GM19023 (cell line): ENCODE measurements around the gene NPY4R.
"Not testable (repeated sequence)": the region's sequence is repeated elsewhere in the genome, so short reads cannot be mapped to it uniquely, and the experiment has no call there.

Experiments used
- ATAC-seq: cut with Tn5 transposase; IDR thresholded peaks from one replicate; pipeline ENCODE4 v1.9.1; 2021; ENCODE audit warnings: mild to moderate bottlenecking, moderate library complexity; ENCODE audit not compliant: unreplicated experiment

The NPY4R gene

DNA sequence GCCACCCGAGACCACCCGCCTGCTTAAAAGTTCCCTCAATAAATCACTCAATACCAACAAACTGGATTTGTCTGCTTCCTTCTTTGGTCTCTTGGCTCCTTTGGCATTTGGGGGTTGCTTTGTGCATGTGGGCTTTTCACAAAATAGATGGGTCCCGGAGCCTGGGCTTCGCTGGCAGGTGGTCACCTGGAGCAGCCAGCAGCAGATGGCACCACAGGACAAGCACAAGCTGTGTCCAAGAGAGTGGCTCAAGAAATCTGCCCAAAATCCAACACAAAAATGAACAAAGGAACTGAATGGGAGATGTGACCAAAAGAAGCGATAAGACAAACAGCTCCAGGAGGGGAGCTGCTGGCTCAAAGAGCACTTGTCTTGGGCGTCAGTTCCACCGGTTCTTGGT is 6.2 kb downstream of the NPY4R start:
- not testable (repeated sequence) for ATAC-seq

DNA sequence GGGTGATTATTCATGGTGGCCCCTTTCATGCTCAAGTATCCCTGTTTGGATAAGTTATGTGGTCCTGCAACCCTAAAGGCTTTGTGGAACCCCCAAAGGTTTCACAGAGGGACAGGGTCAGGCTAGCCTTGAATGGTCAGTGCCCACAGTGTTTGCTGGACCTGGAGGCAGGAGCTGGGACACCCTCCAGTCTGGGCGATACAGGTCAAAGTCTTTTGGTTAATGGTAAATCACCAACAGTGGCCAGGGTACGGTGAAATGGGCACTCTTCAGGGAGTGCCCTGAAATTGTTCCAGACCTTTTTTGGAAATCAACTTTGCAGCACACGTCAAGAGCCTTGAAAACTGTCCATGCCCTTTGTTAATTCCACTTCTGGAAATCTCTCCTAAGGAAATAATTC is 8.7 kb downstream of the NPY4R start:
- not testable (repeated sequence) for ATAC-seq

DNA sequence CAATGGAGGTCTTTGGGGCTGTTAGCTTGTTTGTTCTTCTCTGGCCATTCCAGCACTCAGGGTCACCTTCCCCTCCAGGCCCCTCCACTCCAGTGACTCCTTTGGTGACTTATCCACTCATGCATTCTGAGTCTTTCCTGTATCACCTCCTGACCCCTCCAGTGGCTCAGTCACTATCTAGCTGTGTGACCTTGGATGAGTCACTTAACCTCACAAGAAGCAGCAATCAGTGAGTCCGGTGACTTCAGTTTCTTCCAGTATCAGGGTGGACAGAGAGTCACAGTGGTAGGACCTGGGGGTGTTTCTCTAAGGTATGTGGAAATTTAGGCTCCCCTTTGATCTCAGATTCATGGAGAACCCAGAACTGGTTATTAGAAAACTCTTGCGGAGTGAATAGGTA is 9.8 kb downstream of the NPY4R start:
- ATAC-seq = not testable (repeated sequence)

DNA sequence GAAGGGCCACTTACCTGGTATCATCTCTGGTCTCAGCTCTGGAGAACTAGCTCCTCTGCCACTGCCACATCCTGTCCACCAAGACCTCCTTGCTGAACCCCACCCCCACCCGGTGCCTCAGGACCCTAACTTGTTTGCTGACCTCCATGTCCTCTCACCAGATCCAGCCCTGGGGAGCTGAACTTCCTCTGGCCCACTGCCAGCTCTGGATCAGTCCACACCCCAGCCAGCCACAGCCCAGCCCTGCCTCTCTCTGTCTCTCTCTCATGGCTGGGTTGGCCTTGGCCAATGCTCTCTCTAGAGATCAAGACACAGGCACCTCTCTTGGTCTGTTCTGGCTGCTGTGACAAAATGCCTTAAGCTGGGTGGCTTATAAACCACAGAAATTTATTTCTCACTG is 14.4 kb downstream of the NPY4R start:
- ATAC-seq = not testable (repeated sequence)

DNA sequence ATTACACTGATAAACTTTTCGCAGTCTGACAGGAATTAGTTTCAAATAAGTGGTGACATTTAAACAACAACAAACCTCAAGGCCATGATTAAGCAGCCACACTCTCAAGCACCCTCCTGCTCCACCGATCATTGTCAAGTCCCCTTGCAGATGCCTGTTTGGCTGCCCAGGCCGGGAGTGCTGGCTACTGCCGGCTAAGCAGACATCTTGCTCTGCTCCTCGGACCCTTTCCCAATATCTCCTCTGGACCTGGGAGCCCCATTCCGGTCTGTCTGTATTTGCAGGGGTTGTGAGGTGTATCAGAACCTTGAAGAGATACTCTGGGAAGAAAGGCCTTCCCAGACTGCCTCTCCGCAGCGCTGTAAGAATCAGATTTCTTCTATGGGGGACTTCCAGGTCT is 14.9 kb downstream of the NPY4R start:
- not testable (repeated sequence) for ATAC-seq

DNA sequence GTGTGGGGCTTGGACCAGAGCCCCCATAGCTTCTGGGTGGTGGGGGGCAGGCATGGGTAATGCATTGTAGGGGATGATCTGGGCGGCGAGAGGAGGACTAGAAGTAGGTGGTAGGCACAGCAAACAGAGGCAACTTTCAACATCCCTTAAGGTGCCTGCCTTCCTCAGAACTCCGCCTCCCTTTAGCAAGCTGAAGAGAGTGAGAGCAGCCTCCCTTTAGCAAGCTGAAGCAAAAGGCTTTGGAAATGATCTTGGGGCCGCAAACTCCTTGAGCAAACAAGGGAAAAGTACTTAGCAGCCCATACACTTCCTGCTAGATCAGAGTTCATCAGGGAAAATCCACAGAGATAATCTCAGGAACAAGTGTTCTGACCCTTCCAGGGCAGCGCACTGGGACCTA is 18.3 kb downstream of the NPY4R start:
- ATAC-seq = not testable (repeated sequence)

DNA sequence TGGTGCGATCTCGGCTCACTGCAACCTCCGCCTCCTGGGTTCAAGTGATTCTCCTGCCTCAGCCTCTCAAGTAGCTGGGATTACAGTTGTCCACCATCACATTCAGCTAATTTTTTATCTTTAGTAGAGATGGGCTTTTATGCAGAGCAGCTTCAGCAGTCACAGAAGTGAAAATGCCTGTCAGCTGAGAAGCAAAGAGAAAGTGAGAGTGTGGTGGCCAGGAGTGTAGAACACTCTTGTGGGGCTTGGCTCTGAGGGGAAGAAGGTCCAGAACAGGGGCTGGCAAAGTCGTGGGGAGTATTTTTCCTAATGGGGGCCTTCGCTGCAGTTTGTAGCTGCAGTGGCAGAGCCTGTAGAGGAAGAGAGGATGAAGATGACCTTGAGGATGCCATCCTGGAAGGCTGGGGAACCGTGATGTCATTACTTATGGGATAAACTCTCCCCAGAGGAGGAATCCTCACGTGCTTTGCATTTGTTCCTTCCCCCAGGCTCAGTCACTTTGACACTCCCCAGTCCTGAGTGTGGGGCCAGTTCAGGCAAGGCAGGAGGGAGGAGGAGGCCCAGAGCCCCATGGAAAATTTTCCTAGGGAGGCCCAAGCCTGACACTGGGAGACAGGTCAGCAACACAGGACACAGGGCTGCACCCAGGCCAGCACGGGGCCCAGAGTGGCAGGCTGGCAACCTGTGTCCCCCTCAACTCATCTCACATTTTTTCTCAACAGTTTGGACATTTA is 20.2 kb downstream of the NPY4R start:
- peak; percentile 64 for ATAC-seq

DNA sequence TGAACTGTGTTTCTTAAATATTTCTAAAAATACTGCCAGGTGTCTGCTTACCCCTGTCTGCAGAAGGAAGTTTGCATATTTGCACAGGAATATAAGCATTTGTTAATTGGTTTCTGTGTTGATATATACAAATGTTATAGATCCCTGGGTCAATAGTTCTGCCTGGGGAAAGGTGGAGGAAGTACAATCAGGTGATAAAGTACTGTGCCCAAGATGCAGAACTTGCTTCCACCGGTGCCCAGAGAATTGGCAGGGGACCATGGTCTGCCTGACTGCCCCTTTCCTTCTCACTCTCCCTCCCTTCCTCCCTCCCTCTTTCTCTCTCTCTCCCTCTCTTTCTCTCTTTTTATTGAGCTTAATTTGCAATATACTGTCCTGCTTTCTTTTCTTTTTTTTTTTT is 22.3 kb downstream of the NPY4R start:
- ATAC-seq = not testable (repeated sequence)

DNA sequence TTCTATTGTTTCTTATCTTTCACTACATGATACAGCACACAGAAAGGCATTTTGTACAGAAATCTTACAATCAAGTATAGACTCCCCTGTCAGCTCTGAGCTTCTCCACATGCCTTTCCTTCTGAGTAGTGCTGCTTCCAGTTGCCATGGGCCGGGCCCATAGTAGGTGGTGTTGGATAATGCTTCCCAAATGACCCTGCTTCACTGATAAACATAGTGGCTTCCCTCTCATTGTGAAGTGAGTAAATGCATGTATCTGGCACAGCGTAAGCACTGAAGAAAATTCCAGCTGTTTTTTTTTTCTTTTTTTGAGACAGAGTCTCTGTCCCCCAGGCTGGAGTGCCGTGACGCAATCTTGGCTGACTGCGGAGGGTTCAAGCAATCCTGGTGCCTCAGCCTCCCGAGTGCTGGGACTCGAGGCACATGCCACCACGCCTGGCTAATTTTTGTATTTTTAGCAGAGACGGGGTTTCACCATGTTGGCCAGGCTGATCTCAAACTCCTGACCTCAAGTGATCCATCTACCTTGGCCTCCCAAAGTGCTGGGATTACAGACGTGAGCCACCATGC is 23.0 kb downstream of the NPY4R start:
- not testable (repeated sequence) for ATAC-seq

DNA sequence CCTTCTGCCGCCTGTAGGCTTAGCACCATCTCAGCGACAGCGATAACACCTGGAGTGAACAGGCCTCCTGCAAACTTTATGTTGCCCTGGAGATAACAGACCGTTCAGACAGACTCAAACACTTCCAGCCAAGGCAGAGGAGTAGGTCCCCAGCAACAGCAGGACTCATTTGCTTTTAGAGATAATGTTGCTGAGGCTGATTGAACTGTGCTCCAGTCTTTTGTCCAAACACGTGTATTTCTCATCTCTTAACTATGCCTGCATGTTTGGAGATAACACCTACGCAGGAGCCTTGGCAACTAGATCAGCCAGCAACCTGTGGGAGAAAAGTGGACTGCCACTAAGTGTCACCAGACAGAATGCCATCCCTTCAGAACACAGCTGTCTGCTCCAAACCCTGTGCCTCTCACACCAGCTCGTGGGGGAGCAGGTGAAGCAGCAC is 23.9 kb downstream of the NPY4R start:
- not testable (repeated sequence) for ATAC-seq

DNA sequence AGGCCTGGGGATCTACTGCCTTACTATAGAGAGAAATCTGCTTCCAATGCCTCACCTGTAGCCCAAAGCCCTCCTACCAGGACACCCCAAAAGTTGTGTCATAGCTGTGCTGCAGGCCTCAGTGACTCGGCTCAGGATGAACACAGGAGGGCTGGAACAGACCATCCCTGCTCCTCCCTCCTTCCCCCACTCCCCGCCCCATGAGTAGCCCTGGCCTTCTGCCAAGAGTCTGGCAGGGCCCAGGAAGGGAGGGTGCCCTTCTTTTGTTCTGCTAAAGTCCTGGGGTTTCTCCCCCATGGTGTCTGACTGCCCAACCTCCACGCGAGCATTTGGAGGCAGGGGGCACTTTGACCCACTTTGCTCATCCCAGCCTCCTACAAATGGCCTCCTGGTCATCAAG is 24.8 kb downstream of the NPY4R start:
- not testable (repeated sequence) for ATAC-seq

DNA sequence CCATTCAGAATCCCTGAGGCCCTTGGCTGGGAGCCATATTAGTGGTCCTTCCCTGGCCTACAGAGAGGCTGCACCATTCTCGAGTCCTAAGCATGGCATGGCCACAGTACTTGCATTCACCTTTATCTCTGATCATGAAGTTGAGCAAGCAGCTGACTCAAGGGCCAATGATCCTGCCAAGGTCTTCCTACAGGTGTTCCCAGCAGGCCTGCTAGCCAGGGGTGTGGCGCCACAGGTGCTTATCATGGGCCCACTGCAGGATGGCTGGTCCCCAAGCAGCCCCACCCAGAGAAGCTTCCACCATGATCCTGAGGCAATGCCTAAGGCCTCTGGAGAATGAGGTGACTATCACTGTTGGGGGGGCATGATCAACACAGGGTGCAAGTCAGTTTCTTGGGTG is 42.2 kb downstream of the NPY4R start:
- ATAC-seq = not testable (repeated sequence)

DNA sequence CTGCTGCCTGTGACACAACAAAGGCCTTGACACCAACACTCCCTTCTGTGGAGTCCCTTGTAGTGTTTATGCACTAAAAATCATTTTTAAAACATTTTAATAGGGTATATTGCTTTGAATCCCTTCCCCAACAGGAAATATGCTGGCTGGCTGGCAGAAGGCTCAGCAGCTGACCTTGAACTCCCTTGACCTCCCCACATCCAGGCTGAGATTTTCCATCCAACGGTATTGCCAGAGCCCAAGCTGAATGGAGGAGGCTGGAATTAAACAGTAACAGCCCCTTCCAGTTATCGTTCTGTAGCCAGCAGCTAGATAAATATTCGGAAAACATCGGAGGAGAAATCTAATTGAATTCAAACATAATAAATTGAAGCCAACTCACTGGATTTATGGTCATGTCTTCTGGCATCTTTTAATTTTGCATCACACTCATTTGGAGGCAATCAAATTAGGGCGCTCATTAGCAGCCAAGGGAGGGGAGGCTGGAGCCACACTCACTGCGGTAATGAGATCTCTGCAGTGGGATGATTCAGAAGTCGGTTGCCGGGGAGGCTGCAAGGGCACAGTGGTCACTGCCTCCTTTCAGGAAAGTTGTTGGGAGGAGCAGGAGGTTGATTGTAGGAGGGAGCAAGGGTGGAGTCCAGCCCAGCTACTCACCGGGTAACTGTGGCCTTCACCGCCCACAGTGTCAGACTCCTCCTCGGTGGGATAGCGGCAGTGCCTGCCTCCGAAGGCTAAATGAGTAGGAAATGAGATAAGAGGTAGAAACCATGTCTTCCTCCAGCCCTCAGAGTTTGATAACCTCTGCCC is 46.0 kb downstream of the NPY4R start:
- not testable (repeated sequence) for ATAC-seq

DNA sequence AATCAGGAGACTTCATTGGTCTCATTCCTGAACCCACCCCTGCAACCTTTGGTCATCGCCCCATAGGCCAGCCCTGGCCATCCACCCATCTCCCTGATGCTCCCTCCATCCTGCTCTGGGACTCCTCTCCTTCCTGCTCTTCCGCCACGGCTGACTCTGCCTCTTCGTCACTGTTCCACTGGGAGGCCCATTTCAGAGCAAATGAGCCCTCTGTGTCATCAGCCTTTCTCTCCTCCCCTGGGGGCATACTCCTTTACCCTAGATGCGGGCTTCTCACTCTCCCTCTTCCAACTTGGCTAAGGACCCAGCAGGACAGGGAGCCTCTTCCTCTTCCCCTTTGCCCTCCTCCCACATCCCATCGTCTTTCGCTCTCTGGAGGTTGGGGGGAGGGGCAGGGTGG is 47.5 kb downstream of the NPY4R start:
- not testable (repeated sequence) for ATAC-seq

DNA sequence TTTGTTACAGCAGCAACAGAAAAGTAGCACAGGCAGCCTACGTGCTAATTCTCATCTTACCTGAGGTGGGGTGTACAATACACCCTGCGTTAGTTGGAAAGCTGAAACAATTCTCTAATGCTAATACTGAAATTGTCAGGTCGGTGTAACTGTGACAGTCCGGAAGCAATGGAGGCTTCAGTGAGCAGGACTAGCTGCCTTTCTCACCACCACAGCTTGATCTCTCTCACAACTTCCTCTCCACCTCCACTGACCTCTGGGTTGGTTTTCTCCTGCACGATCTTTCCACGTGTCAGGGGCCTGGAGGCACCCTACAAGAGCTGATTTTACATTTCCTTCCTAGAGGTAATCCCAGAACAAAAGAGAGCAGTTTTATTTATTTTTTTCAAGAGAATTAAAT is 50.5 kb downstream of the NPY4R start:
- ATAC-seq = not testable (repeated sequence)

DNA sequence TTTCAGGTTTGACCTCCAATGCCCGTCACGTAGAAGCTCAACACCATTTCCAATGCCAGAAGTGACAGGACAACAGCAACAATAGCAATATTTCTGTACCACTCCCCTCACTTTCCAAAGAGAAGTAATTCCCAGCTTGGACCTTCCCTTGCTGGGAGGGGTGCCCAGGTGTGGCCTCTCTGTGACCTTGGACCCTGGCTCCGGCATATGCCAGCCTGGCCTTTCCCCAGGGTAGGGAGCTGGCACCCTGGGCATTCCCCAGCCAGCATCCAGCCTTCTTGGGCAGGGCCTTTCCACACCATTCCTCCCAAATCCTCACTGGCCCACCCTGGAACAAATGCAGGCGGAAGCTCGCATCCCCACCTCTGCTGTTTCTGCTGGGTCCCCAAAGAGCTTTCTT is 53.1 kb downstream of the NPY4R start:
- ATAC-seq = not testable (repeated sequence)

DNA sequence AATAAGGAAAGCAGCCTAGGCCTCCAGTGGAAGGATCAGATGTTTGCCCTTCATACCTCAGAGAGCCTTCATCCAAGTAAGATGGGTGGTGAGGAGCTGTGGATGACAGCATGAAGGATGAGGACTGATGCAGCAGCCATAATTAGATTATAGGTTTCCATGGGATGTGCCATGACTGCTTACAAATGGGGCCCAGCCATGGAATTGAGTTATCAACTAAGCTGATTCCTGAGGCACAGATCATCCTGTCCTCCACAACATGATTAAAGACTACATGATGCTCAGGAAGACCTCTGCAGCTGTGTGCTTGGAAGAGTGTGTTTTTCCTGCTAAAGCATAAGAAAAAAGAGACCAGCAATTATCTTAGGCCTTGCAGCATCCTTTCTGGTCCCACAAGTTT is 54.6 kb downstream of the NPY4R start:
- not testable (repeated sequence) for ATAC-seq
